ENCODE data around the gene TENM3.

The TENM3 gene

GRCh38 chr4:182770996-182771514 lies 527.9 kb downstream of the TENM3 start:
- Histone ChIP-seq H3K9me3 (ENCODE audit: low read length) (no peaks in the 10 kb centered on the region), H3K4me1 (ENCODE audit: insufficient read depth, low read length) (no peaks in the 10 kb centered on the region), H3K27me3 (ENCODE audit: control insufficient read depth in 1 of 2, insufficient read depth in 2 of 2, low read length in 2 of 2) (no peaks in the 10 kb centered on the region), H3K4me3 (ENCODE audit: low read depth in 1 of 2, low read length in 2 of 2) (no peak overlapping the region), H3K36me3 (ENCODE audit: insufficient read depth, low read length) (peaks cover 9% of the 10 kb centered on the region), H3K27ac (ENCODE audit: low read depth, low read length) (no peak overlapping the region), H3K9ac (ENCODE audit: low read length) (no peak overlapping the region)

DNA sequence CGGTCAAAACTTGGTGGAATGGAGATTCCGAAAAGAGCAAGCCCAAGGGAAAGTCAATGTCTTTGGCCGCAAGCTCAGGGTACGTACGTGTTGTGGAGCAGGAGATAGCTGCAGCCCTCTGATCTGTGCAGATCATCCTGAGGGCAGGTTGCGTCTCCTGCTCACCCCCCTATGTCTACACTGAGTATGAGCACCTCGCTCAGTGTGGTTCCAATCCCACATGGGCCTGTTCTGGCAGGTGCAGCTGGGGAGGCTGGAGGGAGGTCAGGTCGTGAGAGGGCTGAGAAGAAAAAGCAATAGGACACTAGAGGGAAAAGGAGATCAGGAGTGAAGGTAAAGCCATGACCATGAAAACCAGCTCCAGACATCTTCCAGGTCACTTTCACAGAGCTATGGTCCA lies 531.9 kb downstream of the TENM3 start:
- Histone ChIP-seq H3K27me3 (ENCODE audit: control insufficient read depth in 1 of 2, insufficient read depth in 2 of 2, low read length in 2 of 2) (no peaks in the 10 kb centered on the region), H3K9me3 (ENCODE audit: low read length) (no peaks in the 10 kb centered on the region), H3K4me1 (ENCODE audit: insufficient read depth, low read length) (no peaks in the 10 kb centered on the region), H3K9ac (ENCODE audit: low read length) (no peak overlapping the region), H3K27ac (ENCODE audit: low read depth, low read length) (no peak overlapping the region), H3K36me3 (ENCODE audit: insufficient read depth, low read length) (peaks cover 9% of the 10 kb centered on the region), H3K4me3 (ENCODE audit: low read depth in 1 of 2, low read length in 2 of 2) (no peak overlapping the region)

GRCh38 chr4:182776376-182777105 lies 533.3 kb downstream of the TENM3 start:
- Histone ChIP-seq H3K9ac (ENCODE audit: low read length) (no peak overlapping the region), H3K4me1 (ENCODE audit: insufficient read depth, low read length) (no peaks in the 10 kb centered on the region), H3K4me3 (ENCODE audit: low read depth in 1 of 2, low read length in 2 of 2) (no peak overlapping the region), H3K27ac (ENCODE audit: low read depth, low read length) (no peak overlapping the region), H3K27me3 (ENCODE audit: control insufficient read depth in 1 of 2, insufficient read depth in 2 of 2, low read length in 2 of 2) (no peaks in the 10 kb centered on the region), H3K36me3 (ENCODE audit: insufficient read depth, low read length) (peaks cover 9% of the 10 kb centered on the region), H3K9me3 (ENCODE audit: low read length) (no peaks in the 10 kb centered on the region)

DNA sequence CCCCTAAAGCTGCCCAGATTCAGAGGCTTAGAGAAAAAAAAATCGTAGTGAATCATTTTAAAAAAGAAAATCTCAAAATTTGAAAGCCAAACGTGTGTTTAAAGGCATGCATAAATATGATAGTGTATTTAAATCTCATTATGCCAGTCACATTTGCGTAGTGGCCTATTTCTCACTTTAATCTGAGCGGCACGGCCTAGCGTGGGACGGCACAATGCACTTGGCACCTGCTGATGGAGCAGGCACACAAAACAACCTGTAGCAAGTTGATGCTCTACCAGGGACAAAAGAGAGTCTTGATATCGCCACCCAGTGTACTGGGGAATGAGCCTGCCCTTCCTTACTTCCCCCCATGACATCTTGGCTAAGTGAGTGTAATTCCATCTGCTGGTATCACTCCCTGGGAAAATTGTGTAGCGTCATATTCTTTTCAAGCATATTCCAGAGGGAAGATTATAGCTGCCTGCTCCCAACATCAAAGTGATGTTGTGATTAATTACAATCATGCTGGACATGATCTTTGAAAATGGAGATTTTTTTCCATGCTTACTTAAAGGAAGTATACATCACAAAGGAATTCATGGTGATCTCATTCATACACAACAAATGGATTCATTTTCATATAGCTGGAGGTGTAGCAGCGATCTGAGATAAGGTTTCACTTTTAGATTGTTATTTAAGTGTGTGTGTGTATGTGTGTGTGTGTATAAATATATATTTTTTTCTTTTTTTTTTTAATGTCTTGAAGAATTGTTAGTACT lies 535.2 kb downstream of the TENM3 start:
- Histone ChIP-seq H3K36me3 (ENCODE audit: insufficient read depth, low read length) (peaks cover 9% of the 10 kb centered on the region), H3K9ac (ENCODE audit: low read length) (no peak overlapping the region), H3K9me3 (ENCODE audit: low read length) (no peaks in the 10 kb centered on the region), H3K4me3 (ENCODE audit: low read depth in 1 of 2, low read length in 2 of 2) (no peak overlapping the region), H3K27me3 (ENCODE audit: control insufficient read depth in 1 of 2, insufficient read depth in 2 of 2, low read length in 2 of 2) (no peaks in the 10 kb centered on the region), H3K27ac (ENCODE audit: low read depth, low read length) (no peak overlapping the region), H3K4me1 (ENCODE audit: insufficient read depth, low read length) (no peaks in the 10 kb centered on the region)

DNA sequence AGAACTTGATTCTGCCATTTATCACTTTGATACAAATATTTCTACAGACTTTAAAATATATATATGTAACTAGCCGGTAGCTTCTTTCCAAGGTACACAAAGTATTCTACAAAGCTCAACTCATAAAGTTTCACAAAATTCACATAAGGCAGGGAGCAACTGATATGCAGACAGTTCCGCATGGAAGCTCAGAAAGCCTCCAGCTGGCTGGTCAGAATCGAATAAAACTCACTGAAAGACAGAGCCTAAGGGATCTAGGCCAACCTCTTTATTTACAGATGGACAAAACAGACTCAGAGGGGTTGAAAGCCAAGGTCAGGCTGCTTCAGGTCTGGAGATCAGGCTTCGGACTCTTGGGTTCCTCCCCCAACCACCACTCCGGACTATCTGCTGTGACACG lies 543.8 kb downstream of the TENM3 start:
- H3K9ac ChIP-seq (ENCODE audit: low read length) = no peak overlapping the region
- H3K9me3 ChIP-seq (ENCODE audit: low read length) = no peaks in the 10 kb centered on the region
- no peak overlapping the region for H3K4me3 ChIP-seq (ENCODE audit: low read depth in 1 of 2, low read length in 2 of 2)
- H3K27ac ChIP-seq (ENCODE audit: low read depth, low read length) = no peak overlapping the region
- no peaks in the 10 kb centered on the region for H3K27me3 ChIP-seq (ENCODE audit: control insufficient read depth in 1 of 2, insufficient read depth in 2 of 2, low read length in 2 of 2)
- H3K4me1 ChIP-seq (ENCODE audit: insufficient read depth, low read length) = peaks cover 6% of the 10 kb centered on the region
- H3K36me3 ChIP-seq (ENCODE audit: insufficient read depth, low read length) = peaks cover 5% of the 10 kb centered on the region

DNA sequence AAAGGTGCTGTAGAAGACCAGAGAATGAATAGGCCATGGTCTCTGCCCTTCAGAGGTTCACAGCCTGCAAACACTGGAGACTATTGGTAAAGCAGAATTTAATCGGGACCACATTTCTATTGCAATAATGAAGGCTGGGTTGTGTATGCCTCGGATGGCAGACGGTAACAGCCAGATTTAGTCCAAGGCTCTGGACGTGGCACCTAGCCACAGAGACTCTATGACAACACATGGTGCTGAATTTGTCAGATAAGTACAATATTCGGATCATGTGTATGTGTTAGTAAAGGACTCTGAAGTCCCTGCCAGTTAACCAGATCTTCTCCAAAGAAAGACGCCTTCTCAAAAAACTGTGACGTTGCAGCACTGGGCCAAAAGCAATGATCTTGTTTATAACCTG lies 545.0 kb downstream of the TENM3 start:
- H3K27me3 ChIP-seq (ENCODE audit: control insufficient read depth in 1 of 2, insufficient read depth in 2 of 2, low read length in 2 of 2) = no peaks in the 10 kb centered on the region

DNA sequence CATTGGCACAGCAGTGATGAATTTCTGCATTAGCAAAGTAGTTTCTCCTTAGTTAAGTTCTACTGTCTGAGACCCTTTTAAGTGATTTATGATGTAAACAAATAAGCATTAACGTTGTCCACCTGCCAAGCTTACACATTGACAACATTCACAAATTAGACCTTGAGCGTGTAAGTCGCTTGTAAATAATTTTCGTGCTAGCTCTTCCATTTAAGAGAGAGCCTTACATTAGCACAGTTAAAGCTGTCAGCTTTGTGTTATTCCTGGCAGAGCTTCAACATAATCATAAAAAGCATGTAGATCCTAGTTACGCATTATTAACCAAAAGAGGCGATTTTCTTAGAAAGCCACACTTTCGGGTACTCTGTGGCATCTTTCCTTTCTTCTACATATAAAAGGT lies 546.3 kb downstream of the TENM3 start:
- no peak overlapping the region for H3K4me3 ChIP-seq (ENCODE audit: low read depth in 1 of 2, low read length in 2 of 2)
- H3K36me3 ChIP-seq (ENCODE audit: insufficient read depth, low read length) = peaks cover 16% of the 10 kb centered on the region
- H3K9ac ChIP-seq (ENCODE audit: low read length) = no peak overlapping the region
- H3K9me3 ChIP-seq (ENCODE audit: low read length) = no peaks in the 10 kb centered on the region
- H3K27ac ChIP-seq (ENCODE audit: low read depth, low read length) = no peak overlapping the region
- H3K27me3 ChIP-seq (ENCODE audit: control insufficient read depth in 1 of 2, insufficient read depth in 2 of 2, low read length in 2 of 2) = no peaks in the 10 kb centered on the region
- peaks cover 6% of the 10 kb centered on the region for H3K4me1 ChIP-seq (ENCODE audit: insufficient read depth, low read length)

More for the DNA sequence above, 545.0 kb downstream of the TENM3 start:
- Histone ChIP-seq H3K9ac (ENCODE audit: low read length) (no peak overlapping the region), H3K9me3 (ENCODE audit: low read length) (no peaks in the 10 kb centered on the region), H3K36me3 (ENCODE audit: insufficient read depth, low read length) (peaks cover 8% of the 10 kb centered on the region), H3K4me3 (ENCODE audit: low read depth in 1 of 2, low read length in 2 of 2) (no peak overlapping the region), H3K4me1 (ENCODE audit: insufficient read depth, low read length) (peaks cover 6% of the 10 kb centered on the region), H3K27ac (ENCODE audit: low read depth, low read length) (no peak overlapping the region)

DNA sequence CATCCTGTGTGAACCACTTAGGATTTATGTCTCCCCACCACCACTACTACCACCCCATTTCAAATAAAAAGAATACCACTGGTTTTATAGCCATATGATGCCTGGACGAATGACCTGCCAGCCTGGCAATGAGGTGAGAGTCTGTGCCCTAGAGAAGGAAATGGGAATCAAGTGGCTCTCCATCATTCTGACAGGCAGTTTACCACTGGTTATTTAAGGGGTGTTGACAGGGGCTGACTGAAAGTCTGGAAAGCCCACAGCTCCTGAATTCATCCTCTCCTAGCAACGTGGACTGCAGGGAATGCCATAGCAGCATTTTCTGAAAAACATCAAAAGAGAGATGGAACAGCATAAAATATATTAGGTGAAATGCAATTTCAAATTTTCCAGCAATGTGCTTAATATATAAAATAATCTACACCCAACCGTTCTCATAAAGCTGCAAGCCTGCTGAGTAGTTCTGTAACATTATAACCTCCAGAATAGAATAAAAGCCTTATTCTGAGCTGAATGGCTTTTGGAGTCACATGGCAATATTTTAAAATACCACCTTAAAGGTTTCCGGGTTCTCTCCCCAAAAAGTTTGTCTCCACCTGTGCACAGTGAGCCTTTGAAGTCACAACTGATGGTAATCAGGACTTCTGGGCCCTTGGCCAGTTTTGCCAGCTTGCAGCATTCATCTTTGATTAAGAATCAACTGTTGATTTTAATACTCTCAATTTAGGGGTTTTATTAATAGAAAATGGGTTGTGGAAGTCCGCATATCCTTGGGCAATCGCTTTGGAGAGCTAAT lies 552.4 kb downstream of the TENM3 start:
- Histone ChIP-seq H3K27me3 (ENCODE audit: control insufficient read depth in 1 of 2, insufficient read depth in 2 of 2, low read length in 2 of 2) (no peaks in the 10 kb centered on the region), H3K36me3 (ENCODE audit: insufficient read depth, low read length) (peaks cover 10% of the 10 kb centered on the region), H3K27ac (ENCODE audit: low read depth, low read length) (no peak overlapping the region), H3K9ac (ENCODE audit: low read length) (no peak overlapping the region), H3K4me1 (ENCODE audit: insufficient read depth, low read length) (no peaks in the 10 kb centered on the region), H3K9me3 (ENCODE audit: low read length) (no peaks in the 10 kb centered on the region), H3K4me3 (ENCODE audit: low read depth in 1 of 2, low read length in 2 of 2) (no peak overlapping the region)

- Histone ChIP-seq H3K36me3 (ENCODE audit: insufficient read depth, low read length) (no peaks in the 10 kb centered on the region), H3K27ac (ENCODE audit: low read depth, low read length) (no peak overlapping the region), H3K9ac (ENCODE audit: low read length) (no peak overlapping the region), H3K9me3 (ENCODE audit: low read length) (no peaks in the 10 kb centered on the region), H3K4me1 (ENCODE audit: insufficient read depth, low read length) (no peaks in the 10 kb centered on the region), H3K4me3 (ENCODE audit: low read depth in 1 of 2, low read length in 2 of 2) (no peak overlapping the region), H3K27me3 (ENCODE audit: control insufficient read depth in 1 of 2, insufficient read depth in 2 of 2, low read length in 2 of 2) (no peaks in the 10 kb centered on the region)
These were observed 556.5 kb downstream of the TENM3 start for GRCh38 chr4:182799515-182800215.

- H3K9ac ChIP-seq (ENCODE audit: low read length) = no peak overlapping the region
- no peak overlapping the region for H3K4me3 ChIP-seq (ENCODE audit: low read depth in 1 of 2, low read length in 2 of 2)
- H3K9me3 ChIP-seq (ENCODE audit: low read length) = no peaks in the 10 kb centered on the region
- H3K27me3 ChIP-seq (ENCODE audit: control insufficient read depth in 1 of 2, insufficient read depth in 2 of 2, low read length in 2 of 2) = no peaks in the 10 kb centered on the region
- no peaks in the 10 kb centered on the region for H3K4me1 ChIP-seq (ENCODE audit: insufficient read depth, low read length)
- no peaks in the 10 kb centered on the region for H3K36me3 ChIP-seq (ENCODE audit: insufficient read depth, low read length)
- no peak overlapping the region for H3K27ac ChIP-seq (ENCODE audit: low read depth, low read length)
These were observed 557.0 kb downstream of the TENM3 start for GRCh38 chr4:182800216-182800515.

DNA sequence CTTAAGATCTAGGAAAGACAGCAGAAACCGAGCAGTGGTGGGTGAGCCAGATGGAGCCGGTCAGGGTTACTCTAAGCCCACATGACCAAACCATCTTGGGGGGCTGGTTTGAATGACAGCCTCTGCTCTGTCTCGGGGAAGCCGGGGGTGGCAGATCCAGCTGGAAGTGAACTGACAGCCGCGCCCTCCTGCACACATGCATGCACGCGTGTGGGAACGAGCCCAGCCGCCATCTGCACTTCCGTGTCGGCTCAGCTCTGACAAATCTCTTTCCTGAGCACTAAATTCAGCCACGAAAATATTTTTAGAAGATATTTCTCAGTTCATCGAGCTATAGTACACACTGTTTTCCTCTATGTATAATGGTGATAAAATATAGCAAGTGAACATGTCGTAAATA lies 558.4 kb downstream of the TENM3 start:
- Histone ChIP-seq H3K9ac (ENCODE audit: low read length) (no peak overlapping the region), H3K4me3 (ENCODE audit: low read depth in 1 of 2, low read length in 2 of 2) (no peak overlapping the region), H3K27me3 (ENCODE audit: control insufficient read depth in 1 of 2, insufficient read depth in 2 of 2, low read length in 2 of 2) (no peaks in the 10 kb centered on the region), H3K27ac (ENCODE audit: low read depth, low read length) (no peak overlapping the region), H3K9me3 (ENCODE audit: low read length) (no peaks in the 10 kb centered on the region), H3K4me1 (ENCODE audit: insufficient read depth, low read length) (no peaks in the 10 kb centered on the region), H3K36me3 (ENCODE audit: insufficient read depth, low read length) (no peaks in the 10 kb centered on the region)
